BLaER1 (cell line): ENCODE data around the gene PKN1.
"Not testable (repeated sequence)": the region's sequence is repeated elsewhere in the genome, so short reads cannot be mapped to it uniquely, and the experiment has no call there.

Source experiments
- H3K27ac ChIP-seq: shearing (Covaris generic); formaldehyde crosslinking; 2 replicates; pipeline ENCODE4 v1.8.1; 2022
- H3K27me3 ChIP-seq: shearing (Covaris generic); formaldehyde crosslinking; 2 replicates; pipeline ENCODE4 v1.8.1; 2022
- H3K36me3 ChIP-seq: shearing (Covaris generic); formaldehyde crosslinking; 2 replicates; pipeline ENCODE4 v1.8.1; 2022
- H3K4me1 ChIP-seq: shearing (Covaris generic); formaldehyde crosslinking; 2 replicates; pipeline ENCODE4 v1.8.1; 2022
- H3K4me2 ChIP-seq: shearing (Covaris generic); formaldehyde crosslinking; 2 replicates; pipeline ENCODE4 v1.8.1; 2022
- H3K4me3 ChIP-seq: shearing (Covaris generic); formaldehyde crosslinking; 2 replicates; pipeline ENCODE4 v1.8.1; 2022
- H3K9ac ChIP-seq: shearing (Covaris generic); formaldehyde crosslinking; 2 replicates; pipeline ENCODE4 v1.8.1; 2022
- H3K9me3 ChIP-seq: shearing (Covaris generic); formaldehyde crosslinking; 2 replicates; pipeline ENCODE4 v1.8.1; 2022
- H4K20me1 ChIP-seq: shearing (Covaris generic); formaldehyde crosslinking; 2 replicates; pipeline ENCODE4 v1.8.1; 2022
- Cebpa-rat ChIP-seq: shearing (Covaris generic); IDR thresholded peaks from 2 replicates; pipeline ENCODE4 v1.8.1; 2022

Gene PKN1

GRCh38 chr19:14496834-14497227 is 63.7 kb downstream of the PKN1 start:
- no peaks in the 10 kb centered on the region for H3K27me3 ChIP-seq
- peak overlapping the region; percentile 90 for H3K4me2 ChIP-seq
- TF ChIP-seq Cebpa-rat, result no peak
- H3K4me3 ChIP-seq, result peak overlapping the region; percentile 76; the same call in 1 of the 2 replicates
- no peak overlapping the region for H3K9ac ChIP-seq
- peaks cover 22% of the 10 kb centered on the region for H3K4me1 ChIP-seq
- peaks cover 7% of the 10 kb centered on the region; the same call in 1 of the 2 replicates for H4K20me1 ChIP-seq
- no peaks in the 10 kb centered on the region for H3K9me3 ChIP-seq
- H3K36me3 ChIP-seq, result 0 out of 2 replicates have a peak, but pooled peaks cover 6% of the 10 kb centered on the region
- no peak overlapping the region for H3K27ac ChIP-seq

GRCh38 chr19:14497228-14497921 is 64.3 kb downstream of the PKN1 start:
- Histone ChIP-seq H4K20me1 (peaks cover 7% of the 10 kb centered on the region; the same call in 1 of the 2 replicates), H3K9me3 (no peaks in the 10 kb centered on the region), H3K27ac (no peak overlapping the region), H3K4me1 (peaks cover 22% of the 10 kb centered on the region), H3K36me3 (0 out of 2 replicates have a peak, but pooled peaks cover 4% of the 10 kb centered on the region), H3K27me3 (no peaks in the 10 kb centered on the region), H3K4me3 (no peak overlapping the region), H3K9ac (no peak overlapping the region), H3K4me2 (peak overlapping the region; percentile 90; the same call in 1 of the 2 replicates)
- no peak for TF ChIP-seq Cebpa-rat

DNA sequence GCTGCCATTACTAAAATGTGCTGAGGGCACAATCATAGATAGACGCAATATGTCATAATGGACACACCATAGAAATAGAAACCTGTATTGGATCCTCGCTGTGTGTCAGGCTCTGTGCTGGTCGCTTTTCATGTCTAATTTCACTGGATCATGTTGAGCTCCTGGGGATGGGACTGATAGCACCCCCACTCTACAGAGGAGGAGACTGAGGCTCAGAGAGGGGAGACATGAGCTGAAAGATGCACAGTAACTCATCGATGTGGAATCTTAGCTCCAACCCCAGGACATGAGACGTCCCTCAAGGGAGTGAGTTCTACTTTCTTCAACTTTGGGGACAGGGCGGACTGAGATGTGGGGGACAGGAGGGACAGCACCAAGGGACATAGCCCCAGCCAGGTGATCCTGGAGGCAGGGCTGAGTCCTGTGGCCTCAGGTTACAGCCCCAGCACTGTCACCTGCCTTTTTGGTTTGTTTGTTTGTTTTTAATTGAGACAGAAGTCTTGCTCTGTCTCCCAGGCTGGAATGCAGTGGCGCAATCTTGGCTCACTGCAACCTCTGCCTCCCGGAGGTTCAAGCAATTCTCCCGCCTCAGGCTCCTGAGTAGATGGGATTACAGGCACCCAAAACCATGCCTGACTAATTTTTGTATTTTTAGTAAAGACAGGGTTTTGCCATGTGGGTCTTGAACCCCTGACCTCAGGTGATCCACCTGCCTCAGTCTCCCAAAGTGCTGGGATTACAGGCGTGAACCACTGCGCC is 69.4 kb downstream of the PKN1 start:
- Histone ChIP-seq H3K9ac (no peak overlapping the region), H3K4me2 (no peak overlapping the region), H3K27ac (no peak overlapping the region), H3K36me3 (no peaks in the 10 kb centered on the region), H4K20me1 (no peaks in the 10 kb centered on the region), H3K4me1 (peaks cover 20% of the 10 kb centered on the region), H3K27me3 (no peaks in the 10 kb centered on the region), H3K4me3 (no peak overlapping the region), H3K9me3 (no peaks in the 10 kb centered on the region)
- no peak for TF ChIP-seq Cebpa-rat

- Histone ChIP-seq H3K27me3 (no peaks in the 10 kb centered on the region), H3K4me1 (peaks cover 20% of the 10 kb centered on the region), H3K36me3 (no peaks in the 10 kb centered on the region), H3K4me3 (no peak overlapping the region), H3K27ac (no peak overlapping the region), H4K20me1 (no peaks in the 10 kb centered on the region), H3K4me2 (no peak overlapping the region; the same call in 1 of the 2 replicates), H3K9me3 (no peaks in the 10 kb centered on the region), H3K9ac (no peak overlapping the region)
- TF ChIP-seq Cebpa-rat, result no peak
Measured at GRCh38 chr19:14503285-14503684, 70.2 kb downstream of the PKN1 start.

DNA sequence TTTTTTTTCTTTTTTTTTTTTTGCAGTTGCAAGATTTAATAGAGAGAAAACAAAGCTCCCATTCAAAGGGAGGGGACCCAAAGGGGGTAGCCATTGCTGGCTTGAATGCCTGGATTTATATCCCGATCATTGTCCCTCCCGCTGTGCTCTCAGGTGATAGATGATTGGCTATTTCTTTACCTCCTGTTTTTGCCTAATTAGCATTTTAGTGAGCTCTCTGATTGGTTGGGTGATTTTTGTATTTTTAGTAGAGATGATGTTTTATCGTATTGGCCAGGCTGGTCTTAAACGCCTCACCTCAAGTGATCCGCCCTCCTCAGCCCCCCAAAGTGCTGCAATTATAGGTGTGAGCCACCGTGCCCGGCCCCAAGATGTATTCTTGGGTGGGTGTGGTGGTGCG is 71.5 kb downstream of the PKN1 start:
- H3K27me3 ChIP-seq, H4K20me1 ChIP-seq, H3K4me2 ChIP-seq, H3K4me3 ChIP-seq, H3K36me3 ChIP-seq, H3K27ac ChIP-seq, H3K9me3 ChIP-seq, H3K9ac ChIP-seq: not testable (repeated sequence)
- peaks cover 20% of the 10 kb centered on the region for H3K4me1 ChIP-seq

DNA sequence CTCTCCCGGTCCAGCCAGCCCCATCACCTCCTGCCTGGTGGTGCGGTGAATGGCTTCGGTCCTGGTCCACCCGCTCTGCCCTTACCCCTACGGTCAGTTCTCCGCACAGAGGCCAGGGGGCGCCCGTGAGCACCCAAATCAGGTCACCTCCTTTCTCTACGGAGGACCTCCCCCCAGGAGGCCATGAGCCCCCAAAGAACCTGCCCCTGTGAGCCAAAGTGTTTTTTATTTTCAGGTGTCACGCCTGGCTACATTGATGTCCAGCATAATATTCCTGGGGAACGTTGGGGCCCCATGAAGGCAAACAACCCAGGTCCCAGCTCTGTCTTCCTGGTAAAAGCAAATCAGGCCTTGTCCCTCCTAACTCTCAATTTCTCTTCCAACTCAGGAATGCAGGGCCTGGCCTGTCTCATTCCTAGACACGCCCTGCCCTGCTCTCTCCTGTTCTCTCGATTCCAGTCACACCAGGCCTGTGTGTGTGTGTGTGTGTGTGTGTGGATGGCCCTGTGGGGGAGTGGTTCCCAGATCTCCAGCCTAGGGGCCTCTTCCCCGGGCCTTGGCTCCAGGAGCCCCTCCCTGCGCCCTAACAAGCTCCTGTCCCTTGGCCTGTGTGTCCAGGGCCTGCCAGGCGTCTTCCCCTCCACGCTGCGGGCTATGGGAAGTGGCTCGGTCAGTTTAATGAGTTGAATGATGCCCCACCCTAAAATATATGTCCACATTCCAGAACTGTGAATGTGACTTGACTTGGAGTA is 72.6 kb downstream of the PKN1 start:
- peaks cover 22% of the 10 kb centered on the region for H3K4me1 ChIP-seq
- H3K27ac ChIP-seq, result no peak overlapping the region
- no peaks in the 10 kb centered on the region for H4K20me1 ChIP-seq
- H3K4me2 ChIP-seq, result no peak overlapping the region
- no peak overlapping the region for H3K9ac ChIP-seq
- H3K9me3 ChIP-seq, result no peaks in the 10 kb centered on the region
- no peak overlapping the region for H3K4me3 ChIP-seq
- no peaks in the 10 kb centered on the region for H3K36me3 ChIP-seq
- no peaks in the 10 kb centered on the region for H3K27me3 ChIP-seq
- no peak for TF ChIP-seq Cebpa-rat

DNA sequence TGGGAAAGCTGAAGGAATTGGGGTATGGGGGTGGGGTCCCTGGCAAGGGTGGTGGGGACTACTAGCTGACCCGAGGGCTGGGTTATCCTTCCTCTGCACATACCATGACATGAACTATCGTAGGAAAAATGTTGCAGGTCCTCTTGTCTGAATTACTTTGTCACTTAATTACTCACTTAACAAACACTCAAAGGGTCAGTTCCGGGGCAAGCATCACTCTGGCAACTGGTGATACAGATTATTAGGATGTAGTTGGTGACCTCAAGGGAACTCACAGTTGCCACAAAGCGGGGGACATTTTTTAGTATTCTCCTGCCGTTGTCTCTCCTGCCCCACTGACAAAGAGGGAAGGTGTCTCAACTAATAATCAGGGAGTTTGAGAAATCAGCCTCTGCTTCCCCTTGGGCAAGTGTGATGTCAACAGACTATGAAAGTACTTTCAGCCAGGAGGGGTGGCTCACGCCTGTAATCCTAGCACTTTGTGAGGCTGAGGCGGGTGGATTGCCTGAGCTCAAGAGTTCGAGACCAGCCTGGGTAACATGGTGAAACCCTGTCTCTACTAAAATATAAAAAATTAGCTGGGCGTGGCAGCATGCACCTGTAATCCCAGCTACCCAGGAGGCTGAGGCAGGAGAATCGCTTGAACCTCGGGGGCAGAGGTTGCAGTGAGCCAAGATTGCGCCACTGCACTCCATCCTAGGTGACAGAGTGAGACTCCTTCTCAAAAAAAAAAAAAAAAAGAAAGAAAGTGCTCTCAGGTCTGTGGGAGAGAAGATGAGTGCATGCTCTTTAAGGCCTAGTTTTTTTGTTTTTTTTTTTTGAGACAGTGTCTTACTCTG is 74.8 kb downstream of the PKN1 start:
- Histone ChIP-seq H3K9ac (no peak overlapping the region), H3K9me3 (no peaks in the 10 kb centered on the region), H3K27ac (no peak overlapping the region), H3K4me2 (no peak overlapping the region), H3K27me3 (no peaks in the 10 kb centered on the region), H3K36me3 (peaks cover 6% of the 10 kb centered on the region; the same call in 1 of the 2 replicates), H3K4me1 (peaks cover 29% of the 10 kb centered on the region), H4K20me1 (0 out of 2 replicates have a peak, but pooled peaks cover under 1% of the 10 kb centered on the region), H3K4me3 (no peak overlapping the region)
- TF ChIP-seq Cebpa-rat, result no peak

GRCh38 chr19:14510311-14511228 is 77.5 kb downstream of the PKN1 start:
- Histone ChIP-seq H3K27me3 (no peaks in the 10 kb centered on the region), H3K9ac (no peak overlapping the region), H4K20me1 (peaks cover 27% of the 10 kb centered on the region), H3K4me1 (peaks cover 43% of the 10 kb centered on the region), H3K9me3 (no peaks in the 10 kb centered on the region), H3K36me3 (peaks cover 32% of the 10 kb centered on the region), H3K4me3 (no peak overlapping the region), H3K27ac (no peak overlapping the region), H3K4me2 (no peak overlapping the region)
- TF ChIP-seq Cebpa-rat, result no peak
